WERI-Rb-1 (cell line): ENCODE data around the gene HOXB3.

Experiments used
- DNase-seq: peaks from one replicate; pipeline ENCODE4 v3.0.0-alpha.2; 2020
- H3K27ac ChIP-seq: fragments of 250-450 bp; sonication (Bioruptor Pico); 2 replicates; pipeline ENCODE4 v1.5.1; 2020; ENCODE audit warnings: mild to moderate bottlenecking, moderate library complexity
- H3K27me3 ChIP-seq: fragments of 250-450 bp; sonication (Bioruptor Pico); 2 replicates; pipeline ENCODE4 v1.5.1; 2021; ENCODE audit warnings: mild to moderate bottlenecking, low read depth, moderate library complexity; ENCODE audit not compliant: insufficient read depth, severe bottlenecking
- H3K36me3 ChIP-seq: fragments of 250-450 bp; sonication (Bioruptor Pico); 2 replicates; pipeline ENCODE4 v1.5.1; 2020; ENCODE audit warnings: mild to moderate bottlenecking, moderate library complexity
- H3K4me3 ChIP-seq: 2 replicates; pipeline ENCODE4 v1.5.1; 2011; ENCODE audit warnings: low read depth, mild to moderate bottlenecking, control low read depth, low read length
- H3K9me3 ChIP-seq: fragments of 250-450 bp; sonication (Bioruptor Pico); 2 replicates; pipeline ENCODE4 v1.5.1; 2021; ENCODE audit warnings: mild to moderate bottlenecking, moderate library complexity; ENCODE audit not compliant: severe bottlenecking
- TF ChIP-seq, protein P1 (sequence below): IDR thresholded peaks from 2 replicates; pipeline ENCODE4 v1.5.1; 2011; ENCODE audit warnings: low read depth, mild to moderate bottlenecking, control low read depth, inconsistent platforms, low read length

The HOXB3 gene

DNA sequence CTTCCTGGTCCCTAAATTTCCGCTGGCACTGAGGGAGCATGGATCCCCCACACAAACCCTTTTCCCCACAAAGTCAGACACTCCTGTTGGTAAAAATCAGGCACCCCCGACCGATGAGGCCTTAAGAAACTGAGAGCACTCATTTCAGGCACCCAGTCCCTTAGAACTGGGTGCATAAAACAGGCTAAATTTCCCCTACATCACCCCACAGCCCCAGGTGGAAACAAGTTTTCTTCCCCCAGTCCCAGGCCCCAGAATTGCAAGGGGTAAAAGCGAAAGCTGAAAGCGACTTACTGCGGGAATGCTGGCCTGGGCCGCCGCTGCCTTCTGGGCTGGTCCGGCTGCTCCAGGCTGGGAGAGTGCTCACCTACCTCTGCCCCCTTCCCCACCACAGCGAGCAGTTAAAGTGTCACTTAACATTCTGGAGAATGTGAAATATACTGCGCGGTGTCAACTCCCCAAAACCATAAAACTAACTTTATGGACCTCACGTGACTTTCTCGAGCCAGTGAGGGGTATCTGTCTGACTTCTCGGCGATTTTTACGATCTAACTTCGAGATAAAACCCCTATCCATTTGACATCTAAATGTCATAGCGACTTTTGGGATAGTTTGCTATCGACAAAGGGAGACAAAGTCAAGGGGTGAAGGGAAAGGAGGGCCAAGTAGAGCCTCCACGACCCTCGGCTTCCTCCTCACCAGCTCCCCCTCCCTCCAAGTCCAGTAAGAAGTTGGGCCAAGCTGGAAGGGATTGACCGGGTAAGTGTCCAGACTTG, at the start of gene HOXB3:
Gene HOXB3, minus strand, starts transcription at position 411 of the 776 bp plus-strand sequence. CDS start 37,767 bp downstream, outside the sequence.
- Histone ChIP-seq H3K27ac (no peak within 1 kb of the TSS), H3K9me3 (peaks cover 6% of the 10 kb centered on the region), H3K27me3 (peaks cover 95% of the 10 kb centered on the region), H3K36me3 (no peaks in the 10 kb centered on the region), H3K4me3 (no peak within 1 kb of the TSS)
- no peak for DNase-seq
- TF ChIP-seq, protein P1, sequence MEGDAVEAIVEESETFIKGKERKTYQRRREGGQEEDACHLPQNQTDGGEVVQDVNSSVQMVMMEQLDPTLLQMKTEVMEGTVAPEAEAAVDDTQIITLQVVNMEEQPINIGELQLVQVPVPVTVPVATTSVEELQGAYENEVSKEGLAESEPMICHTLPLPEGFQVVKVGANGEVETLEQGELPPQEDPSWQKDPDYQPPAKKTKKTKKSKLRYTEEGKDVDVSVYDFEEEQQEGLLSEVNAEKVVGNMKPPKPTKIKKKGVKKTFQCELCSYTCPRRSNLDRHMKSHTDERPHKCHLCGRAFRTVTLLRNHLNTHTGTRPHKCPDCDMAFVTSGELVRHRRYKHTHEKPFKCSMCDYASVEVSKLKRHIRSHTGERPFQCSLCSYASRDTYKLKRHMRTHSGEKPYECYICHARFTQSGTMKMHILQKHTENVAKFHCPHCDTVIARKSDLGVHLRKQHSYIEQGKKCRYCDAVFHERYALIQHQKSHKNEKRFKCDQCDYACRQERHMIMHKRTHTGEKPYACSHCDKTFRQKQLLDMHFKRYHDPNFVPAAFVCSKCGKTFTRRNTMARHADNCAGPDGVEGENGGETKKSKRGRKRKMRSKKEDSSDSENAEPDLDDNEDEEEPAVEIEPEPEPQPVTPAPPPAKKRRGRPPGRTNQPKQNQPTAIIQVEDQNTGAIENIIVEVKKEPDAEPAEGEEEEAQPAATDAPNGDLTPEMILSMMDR = no peak

- H3K27me3 ChIP-seq = peaks cover 98% of the 10 kb centered on the region
Measured at GRCh38 chr17:48639136-48639535, 49.1 kb upstream of the HOXB3 start.

GRCh38 chr17:48637323-48638260, 47.6 kb upstream of the HOXB3 start:
- TF ChIP-seq, protein P1 = no peak
- peaks cover 98% of the 10 kb centered on the region for H3K27me3 ChIP-seq
- no peak for DNase-seq

More at GRCh38 chr17:48639136-48639535, 49.1 kb upstream of the HOXB3 start:
- H3K9me3 ChIP-seq = peaks cover 7% of the 10 kb centered on the region
- H3K4me3 ChIP-seq = no peak overlapping the region
- TF ChIP-seq, protein P1 = no peak
- no peaks in the 10 kb centered on the region for H3K36me3 ChIP-seq
- no peak for DNase-seq
- H3K27ac ChIP-seq = no peak overlapping the region

GRCh38 chr17:48636177-48637018, 46.4 kb upstream of the HOXB3 start:
- peaks cover 98% of the 10 kb centered on the region for H3K27me3 ChIP-seq
- TF ChIP-seq, protein P1 = peak; percentile 87
- H3K27ac ChIP-seq = no peak overlapping the region
- peaks cover 18% of the 10 kb centered on the region for H3K9me3 ChIP-seq
- H3K4me3 ChIP-seq = peak overlapping the region; percentile 4
- DNase-seq = peak; percentile 97
- no peaks in the 10 kb centered on the region for H3K36me3 ChIP-seq

More at GRCh38 chr17:48637323-48638260, 47.6 kb upstream of the HOXB3 start:
- Histone ChIP-seq H3K9me3 (peaks cover 21% of the 10 kb centered on the region), H3K4me3 (no peak overlapping the region), H3K27ac (no peak overlapping the region), H3K36me3 (no peaks in the 10 kb centered on the region)

- Histone ChIP-seq H3K9me3 (peaks cover 18% of the 10 kb centered on the region), H3K4me3 (no peak overlapping the region), H3K27me3 (peaks cover 98% of the 10 kb centered on the region), H3K27ac (no peak overlapping the region), H3K36me3 (no peaks in the 10 kb centered on the region)
- TF ChIP-seq, protein P1 = no peak
- no peak for DNase-seq
Measured at GRCh38 chr17:48634493-48635208, 44.6 kb upstream of the HOXB3 start.
